ENCODE data around the gene FHL2.

- TF ChIP-seq POLR2AphosphoS5 (IDR thresholded peaks at IDR 0.05; ENCODE audit: low read depth, low read length), result no peak
- no peak for TF ChIP-seq REST (IDR thresholded peaks at IDR 0.05; ENCODE audit: insufficient read depth in 1 of 2, low read depth in 2 of 2, low read length in 2 of 2)
- no peak for TF ChIP-seq TAF1 (IDR thresholded peaks at IDR 0.05; ENCODE audit: borderline replicate concordance, insufficient read depth, low read length)
- TF ChIP-seq SIN3A (IDR thresholded peaks at IDR 0.05; ENCODE audit: borderline replicate concordance, insufficient read depth, low read length), result no peak
- TF ChIP-seq FOXP2 (optimal IDR thresholded peaks at IDR 0.05; ENCODE audit: borderline replicate concordance, extremely low read depth, extremely low read length, insufficient read depth), result no peak
Measured at GRCh38 chr2:105376010-105376409, 22.8 kb downstream of the FHL2 start.

Measured in PFSK-1 (cell line).